Measurements from ENCODE around the gene CLMN. TPM values are rescaled to one million over a fixed set of nuclear protein-coding genes. Genes with fewer than 3 reads are reported as not detected.

CLMN gene
- total and polyA plus RNA-seq, 2 experiments from 2014 or later: 0.11 to 0.53 TPM

DNA sequence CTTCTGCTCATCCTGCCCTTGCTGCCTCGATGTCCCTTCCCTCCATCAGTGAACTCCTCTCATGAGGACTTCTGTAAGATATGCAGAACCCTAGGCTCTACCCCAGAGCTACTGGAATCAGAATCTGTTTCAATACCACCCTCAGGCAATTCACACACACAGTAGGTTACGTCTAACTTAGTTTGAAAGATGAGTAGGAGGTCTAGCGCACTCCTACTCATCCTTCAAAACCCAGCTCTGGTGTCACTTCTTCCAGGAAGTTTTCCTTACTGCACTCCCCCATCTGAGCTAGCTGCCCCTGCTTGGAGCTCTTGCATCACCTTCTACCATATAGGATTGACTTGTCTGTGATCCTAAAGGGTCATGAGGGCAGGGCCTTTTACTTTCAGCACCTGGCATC, 105.9 kb downstream of the CLMN start:
- TF ChIP-seq EZH2 (IDR thresholded peaks at IDR 0.05; ENCODE audit: insufficient read depth, poor library complexity, severe bottlenecking): no peak
- TF ChIP-seq EZH2phosphoT487 (IDR thresholded peaks at IDR 0.05; ENCODE audit: insufficient read depth, low read depth): no peak
- Histone ChIP-seq H2AFZ (no peak overlapping the region), H3K27ac (no peak overlapping the region), H3K36me3 (ENCODE audit: low read depth) (no peaks in the 10 kb centered on the region), H4K20me1 (ENCODE audit: insufficient read depth) (no peaks in the 10 kb centered on the region), H3K9me2 (ENCODE audit: insufficient read depth) (no peaks in the 10 kb centered on the region), H3K4me2 (ENCODE audit: unreplicated experiment) (no peak overlapping the region), H3F3A (ENCODE audit: insufficient read depth) (no peaks in the 10 kb centered on the region), H3K9ac (no peak overlapping the region), H3K4me1 (ENCODE audit: insufficient read depth) (no peaks in the 10 kb centered on the region), H3K79me2 (ENCODE audit: insufficient read depth) (no peaks in the 10 kb centered on the region), H3K9me3 (ENCODE audit: low read depth) (no peaks in the 10 kb centered on the region), H3K4me3 (no peak overlapping the region), H3K27me3 (replicated peaks; ENCODE audit: insufficient read depth) (peaks cover 5% of the 10 kb centered on the region; the same call in 1 of the 2 replicates)
- in situ Hi-C loops (cut with MboI): no loop called here
- no peak for DNase-seq
- WGBS, 2 experiments (ENCODE audit: low coverage in 1 of 2, low lambda C conversion rate in 2 of 2, missing lambda C conversion rate in 2 of 2): 74 to 88% methylated on average over 3 of the region's 3 CpGs

GRCh38 chr14:95211721-95212504, 107.8 kb downstream of the CLMN start:
- H3K27me3 ChIP-seq (replicated peaks; ENCODE audit: insufficient read depth): peaks cover 5% of the 10 kb centered on the region; the same call in 1 of the 2 replicates
- no peaks in the 10 kb centered on the region for H3K4me1 ChIP-seq (ENCODE audit: insufficient read depth)
- no peak overlapping the region for H2AFZ ChIP-seq
- H4K20me1 ChIP-seq (ENCODE audit: insufficient read depth): no peaks in the 10 kb centered on the region
- no peaks in the 10 kb centered on the region for H3K9me2 ChIP-seq (ENCODE audit: insufficient read depth)
- H3F3A ChIP-seq (ENCODE audit: insufficient read depth): no peaks in the 10 kb centered on the region
- TF ChIP-seq EZH2 (IDR thresholded peaks at IDR 0.05; ENCODE audit: insufficient read depth, poor library complexity, severe bottlenecking) (no peak), EZH2phosphoT487 (IDR thresholded peaks at IDR 0.05; ENCODE audit: insufficient read depth, low read depth) (no peak)
- no peak overlapping the region for H3K9ac ChIP-seq
- DNase-seq: no peak
- 81 to 83% methylated on average over 8 of the region's 8 CpGs for WGBS, 2 experiments (ENCODE audit: low coverage in 1 of 2, low lambda C conversion rate in 2 of 2, missing lambda C conversion rate in 2 of 2)
- H3K27ac ChIP-seq: no peak overlapping the region
- H3K79me2 ChIP-seq (ENCODE audit: insufficient read depth): no peaks in the 10 kb centered on the region
- H3K36me3 ChIP-seq (ENCODE audit: low read depth): no peaks in the 10 kb centered on the region
- no peak overlapping the region for H3K4me2 ChIP-seq (ENCODE audit: unreplicated experiment)
- H3K4me3 ChIP-seq: no peak overlapping the region
- in situ Hi-C loops (cut with MboI): no loop called here
- no peaks in the 10 kb centered on the region for H3K9me3 ChIP-seq (ENCODE audit: low read depth)

DNA sequence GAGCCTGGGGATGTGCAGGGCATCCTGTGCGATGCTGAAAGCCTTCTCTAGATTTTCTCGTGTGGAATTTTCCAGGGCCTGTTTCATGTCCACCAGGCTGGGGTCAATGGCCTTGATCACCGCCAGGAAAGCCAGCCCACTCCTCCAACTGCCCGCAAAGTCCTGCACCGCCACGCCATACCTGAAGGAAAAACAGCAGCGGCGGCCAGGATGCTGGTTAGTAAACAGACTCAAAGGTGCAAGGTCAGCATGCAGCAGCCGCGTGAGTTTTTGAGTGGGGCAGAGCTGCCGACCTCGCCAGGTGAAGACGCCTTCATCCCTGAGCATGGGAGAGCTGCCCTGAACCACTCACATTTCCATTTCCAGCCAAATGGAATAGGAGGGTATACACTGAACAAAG, 109.0 kb downstream of the CLMN start:
- H3K79me2 ChIP-seq (ENCODE audit: insufficient read depth): no peaks in the 10 kb centered on the region
- TF ChIP-seq EZH2phosphoT487 (IDR thresholded peaks at IDR 0.05; ENCODE audit: insufficient read depth, low read depth) (no peak), EZH2 (IDR thresholded peaks at IDR 0.05; ENCODE audit: insufficient read depth, poor library complexity, severe bottlenecking) (no peak)
- H2AFZ ChIP-seq: no peak overlapping the region
- no peaks in the 10 kb centered on the region for H4K20me1 ChIP-seq (ENCODE audit: insufficient read depth)
- peaks cover 5% of the 10 kb centered on the region; the same call in 1 of the 2 replicates for H3K27me3 ChIP-seq (replicated peaks; ENCODE audit: insufficient read depth)
- H3K9me3 ChIP-seq (ENCODE audit: low read depth): no peaks in the 10 kb centered on the region
- in situ Hi-C loops (cut with MboI): no loop called here
- H3K4me1 ChIP-seq (ENCODE audit: insufficient read depth): no peaks in the 10 kb centered on the region
- no peak overlapping the region for H3K27ac ChIP-seq
- no peaks in the 10 kb centered on the region for H3K9me2 ChIP-seq (ENCODE audit: insufficient read depth)
- H3K36me3 ChIP-seq (ENCODE audit: low read depth): no peaks in the 10 kb centered on the region
- H3K4me2 ChIP-seq (ENCODE audit: unreplicated experiment): no peak overlapping the region
- no peaks in the 10 kb centered on the region for H3F3A ChIP-seq (ENCODE audit: insufficient read depth)
- H3K4me3 ChIP-seq: no peak overlapping the region
- H3K9ac ChIP-seq: no peak overlapping the region
- 75 to 81% methylated on average over 13 of the region's 13 CpGs for WGBS, 2 experiments (ENCODE audit: low coverage in 1 of 2, low lambda C conversion rate in 2 of 2, missing lambda C conversion rate in 2 of 2)
- DNase-seq: no peak

- H3K4me2 ChIP-seq (ENCODE audit: unreplicated experiment): no peak overlapping the region
- H3K79me2 ChIP-seq (ENCODE audit: insufficient read depth): no peaks in the 10 kb centered on the region
- H4K20me1 ChIP-seq (ENCODE audit: insufficient read depth): no peaks in the 10 kb centered on the region
- no peak overlapping the region for H3K4me3 ChIP-seq
- no peaks in the 10 kb centered on the region for H3K9me2 ChIP-seq (ENCODE audit: insufficient read depth)
- H3K4me1 ChIP-seq (ENCODE audit: insufficient read depth): no peaks in the 10 kb centered on the region
- H2AFZ ChIP-seq: no peak overlapping the region
- H3K36me3 ChIP-seq (ENCODE audit: low read depth): no peaks in the 10 kb centered on the region
- no peaks in the 10 kb centered on the region for H3K27me3 ChIP-seq (replicated peaks; ENCODE audit: insufficient read depth)
- no peaks in the 10 kb centered on the region for H3F3A ChIP-seq (ENCODE audit: insufficient read depth)
- DNase-seq: no peak
- WGBS, 2 experiments (ENCODE audit: low coverage in 1 of 2, low lambda C conversion rate in 2 of 2, missing lambda C conversion rate in 2 of 2): 70% methylated on average over 6 of the region's 6 CpGs
- TF ChIP-seq EZH2phosphoT487 (IDR thresholded peaks at IDR 0.05; ENCODE audit: insufficient read depth, low read depth): no peak
- TF ChIP-seq EZH2 (IDR thresholded peaks at IDR 0.05; ENCODE audit: insufficient read depth, poor library complexity, severe bottlenecking): no peak
- H3K27ac ChIP-seq: no peak overlapping the region
- in situ Hi-C loops (cut with MboI): no loop called here
- H3K9me3 ChIP-seq (ENCODE audit: low read depth): no peaks in the 10 kb centered on the region
- no peak overlapping the region for H3K9ac ChIP-seq
These were observed 111.1 kb downstream of the CLMN start for GRCh38 chr14:95208598-95208997.

All from GM23248 (cell line).